H1 (cell line): ENCODE data around the gene ICA1. TPM values are rescaled to one million over a fixed set of nuclear protein-coding genes. Genes with fewer than 3 reads are reported as not detected.

ENCODE experiments used
- CTCF ChIA-PET: fragments of 300-600 bp; sonication (Branson Sonifier 250); formaldehyde crosslinking; loops from one replicate; lab custom pipeline; 2021; ENCODE audit not compliant: partially characterized antibody; lab: Charles Lee
- POLR2A ChIA-PET: fragments of 300-600 bp; sonication (Branson Sonifier 250); formaldehyde crosslinking; loops from one replicate; lab custom pipeline; 2021; ENCODE audit warnings: inconsistent platforms; ENCODE audit not compliant: partially characterized antibody; lab: Charles Lee
- DNase-seq, 2 experiments: peaks; one replicate each; pipeline versions ENCODE4 v3.0.0 to v3.0.0-alpha.2; 2010 to 2022; ENCODE audit warnings: low spot score in 2 of 2, low read depth in 1 of 2, mixed read lengths in 1 of 2
- FAIRE-seq: peaks from 2 replicates; lab custom pipeline; 2011; peaks lifted over from hg19 to GRCh38; lab: Jason Lieb, UNC
- H2AFZ ChIP-seq: 2 replicates; pipeline ENCODE4 v1.8.1; 2012; ENCODE audit warnings: low read length, inconsistent platforms
- H2AK5ac ChIP-seq: 2 replicates; pipeline ENCODE4 v1.6.1; 2013; ENCODE audit warnings: low read depth, low read length
- H2BK120ac ChIP-seq: replicated peaks from 2 replicates; pipeline ENCODE3; 2013; ENCODE audit warnings: low read depth, low read length, inconsistent platforms
- H2BK12ac ChIP-seq: 2 replicates; pipeline ENCODE4 v1.6.1; 2013; ENCODE audit warnings: low read depth, low read length
- H2BK15ac ChIP-seq: 2 replicates; pipeline ENCODE4 v1.6.1; 2013; ENCODE audit warnings: low read length
- H2BK20ac ChIP-seq: 2 replicates; pipeline ENCODE4 v1.6.1; 2013; ENCODE audit warnings: low read length
- H2BK5ac ChIP-seq: 2 replicates; pipeline ENCODE4 v1.6.1; 2013; ENCODE audit warnings: low read depth, low read length
- H3K14ac ChIP-seq: 2 replicates; pipeline ENCODE4 v1.6.1; 2013; ENCODE audit warnings: inconsistent platforms; ENCODE audit not compliant: insufficient read length
- H3K18ac ChIP-seq: 2 replicates; pipeline ENCODE4 v1.6.1; 2013; ENCODE audit warnings: low read length; ENCODE audit errors: extremely low read depth
- H3K23ac ChIP-seq: 2 replicates; pipeline ENCODE4 v1.6.1; 2013; ENCODE audit warnings: inconsistent platforms; ENCODE audit not compliant: insufficient read length
- H3K23me2 ChIP-seq: 2 replicates; pipeline ENCODE4 v1.6.1; 2013; ENCODE audit warnings: low read depth, low read length
- H3K27ac ChIP-seq: 2 replicates; pipeline ENCODE4 v1.6.1; 2011; ENCODE audit warnings: low read depth, low read length, inconsistent platforms
- H3K27me3 ChIP-seq, 4 experiments: replicated peaks in 1 of 4; 1 replicate in 1 of 4; 2 replicates in 3 of 4; pipeline versions ENCODE4 v1.6.1 to v1.8.1; 2011 to 2013; ENCODE audit warnings: low read length in 3 of 4, mild to moderate bottlenecking in 3 of 4, inconsistent platforms in 2 of 4, mixed read lengths in 2 of 4, moderate library complexity in 1 of 4; ENCODE audit not compliant: control insufficient read depth in 3 of 4, insufficient read depth in 3 of 4; ENCODE audit errors: extremely low read depth in 1 of 4
- H3K36me3 ChIP-seq, 4 experiments: 2 replicates each; pipeline versions ENCODE4 v1.6.1 to v1.8.1; 2011 to 2013; ENCODE audit warnings: mild to moderate bottlenecking in 4 of 4, low read length in 3 of 4, moderate library complexity in 2 of 4, control low read depth in 1 of 4, inconsistent platforms in 1 of 4; ENCODE audit not compliant: insufficient read depth in 4 of 4, control insufficient read depth in 2 of 4
- H3K4ac ChIP-seq: replicated peaks from 2 replicates; pipeline ENCODE3; 2013; ENCODE audit warnings: low read length, low read depth, mixed read lengths, inconsistent platforms; ENCODE audit not compliant: insufficient read length
- H3K4me1 ChIP-seq, 4 experiments: replicated peaks in 1 of 4; 1 replicate in 1 of 4; 2 replicates in 3 of 4; pipeline versions ENCODE4 v1.6.1 to v1.8.1; 2011 to 2013; ENCODE audit warnings: low read length in 3 of 4, inconsistent platforms in 2 of 4, mixed read lengths in 1 of 4; ENCODE audit not compliant: insufficient read depth in 4 of 4, control insufficient read depth in 3 of 4
- H3K4me2 ChIP-seq, 2 experiments: 2 replicates each; pipeline versions ENCODE4 v1.6.1 to v1.8.1; 2011 to 2013; ENCODE audit warnings: low read depth in 2 of 2, low read length in 2 of 2, control low read depth in 1 of 2, inconsistent platforms in 1 of 2, mild to moderate bottlenecking in 1 of 2; ENCODE audit not compliant: insufficient read depth in 1 of 2
- H3K4me3 ChIP-seq, 4 experiments: fragments of 200-600, 300-600 bp in 1 of 4; sonication (generic), shearing (Covaris generic), sonication (Bioruptor Twin) in 1 of 4; 2 replicates each; pipeline versions ENCODE4 v1.5.1 to v1.8.1; 2011 to 2016; ENCODE audit warnings: low read length in 4 of 4, low read depth in 3 of 4, control low read depth in 2 of 4, inconsistent platforms in 2 of 4, mild to moderate bottlenecking in 2 of 4, mixed read lengths in 1 of 4, moderate library complexity in 1 of 4; ENCODE audit not compliant: insufficient read depth in 2 of 4; ENCODE audit errors: extremely low read depth in 1 of 4
- H3K56ac ChIP-seq: replicated peaks from 2 replicates; pipeline ENCODE3; 2013; ENCODE audit warnings: low read depth, mild to moderate bottlenecking, mixed read lengths, low read length, inconsistent platforms; ENCODE audit not compliant: insufficient read length
- H3K79me1 ChIP-seq: 2 replicates; pipeline ENCODE4 v1.6.1; 2013; ENCODE audit warnings: low read depth, low read length, control low read depth
- H3K79me2 ChIP-seq, 2 experiments: 2 replicates each; pipeline versions ENCODE4 v1.6.1 to v1.8.1; 2012 to 2013; ENCODE audit warnings: low read length in 2 of 2, mild to moderate bottlenecking in 2 of 2, inconsistent platforms in 1 of 2; ENCODE audit not compliant: insufficient read depth in 2 of 2, control insufficient read depth in 1 of 2
- H3K9ac ChIP-seq, 4 experiments: replicated peaks in 1 of 4; 1 replicate in 1 of 4; 2 replicates in 3 of 4; pipeline versions ENCODE4 v1.6.1 to v1.8.1; 2011 to 2013; ENCODE audit warnings: low read depth in 3 of 4, low read length in 3 of 4, control low read depth in 2 of 4, mild to moderate bottlenecking in 2 of 4, moderate library complexity in 2 of 4, inconsistent platforms in 1 of 4; ENCODE audit errors: extremely low read depth in 1 of 4
- H3K9me3 ChIP-seq, 2 experiments: 2 replicates each; pipeline versions ENCODE4 v1.6.1 to v1.8.1; 2012 to 2013; ENCODE audit warnings: mild to moderate bottlenecking in 2 of 2, moderate library complexity in 2 of 2, control low read depth in 1 of 2, inconsistent platforms in 1 of 2, low read depth in 1 of 2, low read length in 1 of 2, mixed read lengths in 1 of 2; ENCODE audit not compliant: insufficient read depth in 2 of 2
- H4K20me1 ChIP-seq, 2 experiments: replicated peaks in 1 of 2; 2 replicates each; pipeline versions ENCODE3 to v1.8.1; 2011 to 2013; ENCODE audit warnings: inconsistent platforms in 2 of 2, low read length in 2 of 2, mild to moderate bottlenecking in 1 of 2; ENCODE audit not compliant: insufficient read depth in 2 of 2, control insufficient read depth in 1 of 2
- H4K5ac ChIP-seq: 2 replicates; pipeline ENCODE4 v1.6.1; 2013; ENCODE audit warnings: low read length, low read depth, mixed read lengths, inconsistent platforms; ENCODE audit not compliant: insufficient read length
- H4K8ac ChIP-seq: 2 replicates; pipeline ENCODE4 v1.8.0; 2013; ENCODE audit warnings: mild to moderate bottlenecking, moderate library complexity, low read length, inconsistent platforms; ENCODE audit not compliant: insufficient read depth; ENCODE audit errors: extremely low read depth
- H4K91ac ChIP-seq: replicated peaks from 2 replicates; pipeline ENCODE3; 2013; ENCODE audit warnings: low read length, mixed read lengths, inconsistent platforms; ENCODE audit not compliant: insufficient read length
- CBX8 ChIP-seq: fragments of 300-800, 300-1000 bp; sonication (generic); IDR thresholded peaks from 2 replicates; pipeline ENCODE4 v1.7.1; 2016; ENCODE audit warnings: low read depth, low read length, borderline replicate concordance
- CHD1 ChIP-seq: IDR thresholded peaks from 2 replicates; pipeline ENCODE4 v1.6.1; 2012; ENCODE audit warnings: low read depth, low read length, improper control_type of control experiment
- RBBP5 ChIP-seq: IDR thresholded peaks from 2 replicates; pipeline ENCODE4 v1.7.1; 2012; ENCODE audit warnings: low read depth, mild to moderate bottlenecking, inconsistent platforms, low read length, moderate library complexity, borderline replicate concordance
- SAP30 ChIP-seq: fragments of 300-600 bp; sonication (generic); IDR thresholded peaks from 2 replicates; pipeline ENCODE4 v1.7.1; 2012; ENCODE audit warnings: low read length, moderate library complexity, mild to moderate bottlenecking, inconsistent platforms; ENCODE audit not compliant: insufficient read depth, insufficient replicate concordance
- SUZ12 ChIP-seq: fragments of 200-600 bp; sonication (generic); IDR thresholded peaks from 2 replicates; pipeline ENCODE4 v1.6.1; 2012; ENCODE audit warnings: mild to moderate bottlenecking, inconsistent platforms, low read length, moderate library complexity, mixed read lengths
- TBP ChIP-seq: IDR thresholded peaks from 2 replicates; pipeline ENCODE4 v1.6.1; 2011; ENCODE audit warnings: low read depth, low read length, improper control_type of control experiment
- WGBS, 2 experiments: shearing (Covaris generic) in 1 of 2; methylation state at CpG; one replicate each; pipeline versions ENCODE4 v1.1.6 to v1.1.7; 2013 to 2015; ENCODE audit warnings: low lambda C conversion rate in 2 of 2, mixed read lengths in 2 of 2, inconsistent platforms in 1 of 2, low coverage in 1 of 2, missing lambda C conversion rate in 1 of 2; ENCODE audit not compliant: insufficient replicate concordance in 2 of 2, insufficient coverage in 1 of 2, insufficient read length in 1 of 2; ENCODE audit errors: extremely low coverage in 1 of 2, missing lambda C conversion rate in 1 of 2; 5-methylcytosine and 5-hydroxymethylcytosine counted together
- polyA plus RNA-seq, 7 experiments: library from polyadenylated mRNA; depleted of rRNA in 3 of 7; stranded (reverse) in 5 of 7; unstranded in 2 of 7; fragments of >200 nt in 5 of 7; fragments of 200-250 nt in 2 of 7; gene quantifications; 1 replicate in 5 of 7; 2 replicates in 1 of 7; 4 replicates in 1 of 7; pipeline versions ENCODE4 v1.2.1 to v1.2.3, GENCODE V29; 2011 to 2013; ENCODE audit warnings: missing spikeins in 2 of 7, mixed read lengths in 2 of 7
- total RNA-seq: library from RNA; stranded (reverse); fragmentation: NEBNext Ultra II Directional; extraction: Animal tissue kit (Norgen Biotek cat#: 25700); gene quantifications from 2 replicates; pipeline ENCODE4 v1.2.1, GENCODE V29; 2021

ICA1 gene
- total and polyA plus RNA-seq, 2 of the 8 experiments (the other 6 are each of a cell fraction or from before 2014, with no cell fraction given), result 14.9 to 37.1 TPM

DNA sequence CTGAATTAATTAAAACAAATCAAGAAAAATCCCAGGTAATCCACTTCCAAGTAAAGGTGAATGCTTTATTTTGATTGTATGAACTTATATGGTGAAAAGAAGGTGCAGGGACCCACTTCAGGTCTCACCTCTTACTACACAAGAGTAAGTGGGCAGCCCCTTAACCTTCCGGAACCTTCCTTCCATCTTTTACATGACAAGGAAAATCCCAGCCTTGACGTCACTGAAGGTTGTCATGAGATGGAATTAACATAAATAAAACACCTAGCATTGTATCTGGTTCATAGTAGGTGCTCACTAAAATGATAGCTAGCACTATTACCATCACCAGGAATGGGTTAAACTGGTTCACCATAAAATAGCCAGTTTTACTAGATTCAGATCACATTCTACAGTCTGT, 119.5 kb downstream of the ICA1 start:
- Histone ChIP-seq H3K4me3 (no peak overlapping the region), H3K18ac (no peak overlapping the region)
- no peak for FAIRE-seq

More for the DNA sequence above, 119.5 kb downstream of the ICA1 start:
- H2AK5ac ChIP-seq, result no peak overlapping the region
- no peaks in the 10 kb centered on the region for H3K9me3 ChIP-seq
- no peaks in the 10 kb centered on the region for H3K36me3 ChIP-seq
- no peak overlapping the region for H2BK120ac ChIP-seq
- 90% methylated on average over 2 of the region's 2 CpGs; no CpG with 5 or more reads in 1 of the 2 experiments for WGBS, 2 experiments
- H3K27ac ChIP-seq, result no peak overlapping the region
- no peak overlapping the region for H2BK5ac ChIP-seq
- H3K79me1 ChIP-seq, result no peaks in the 10 kb centered on the region; the same call in 1 of the 2 replicates
- H4K91ac ChIP-seq, result no peak overlapping the region
- H3K4me2 ChIP-seq, result no peak overlapping the region
- H2BK20ac ChIP-seq, result no peak overlapping the region
- peaks cover 0 to 9% (median 2%) of the 10 kb centered on the region in 4 experiments; a peak in 3 of 7 replicates for H3K4me1 ChIP-seq
- H2BK15ac ChIP-seq, result no peak overlapping the region
- no peak for TF ChIP-seq SAP30
- TF ChIP-seq TBP, result no peak
- no peak for TF ChIP-seq RBBP5
- no peak for TF ChIP-seq SUZ12
- TF ChIP-seq CBX8, result no peak
- TF ChIP-seq CHD1, result no peak
- no peak overlapping the region for H3K14ac ChIP-seq
- no peak overlapping the region for H4K5ac ChIP-seq
- no peak overlapping the region for H3K56ac ChIP-seq
- no peaks in the 10 kb centered on the region for H3K27me3 ChIP-seq
- H3K23ac ChIP-seq, result no peak overlapping the region
- no peak overlapping the region for H3K9ac ChIP-seq
- H2AFZ ChIP-seq, result no peak overlapping the region
- H2BK12ac ChIP-seq, result no peak overlapping the region
- no peak for DNase-seq
- H3K23me2 ChIP-seq, result no peaks in the 10 kb centered on the region; the same call in 1 of the 2 replicates
- ChIA-PET POLR2A (no interaction called here), CTCF (no interaction called here)
- H3K79me2 ChIP-seq, result no peaks in the 10 kb centered on the region
- no peak overlapping the region for H4K8ac ChIP-seq
- H4K20me1 ChIP-seq, result no peaks in the 10 kb centered on the region
- H3K4ac ChIP-seq, result no peak overlapping the region
